MM.1S (cell line): ENCODE results near the gene KIF3C.

Experiments used
- CTCF ChIP-seq: fragments of 300-600 bp; sonication (generic); IDR thresholded peaks from 2 replicates; pipeline ENCODE4 v1.5.1; 2016; ENCODE audit warnings: antibody characterized with exemption, low read length, mixed read lengths
- EZH2 ChIP-seq: fragments of 300-600 bp; sonication (generic); optimal IDR thresholded peaks from 2 replicates; pipeline ENCODE3; 2017; ENCODE audit warnings: low read depth, mild to moderate bottlenecking, antibody characterized with exemption, low read length, mixed read lengths
- EZH2phosphoT487 ChIP-seq: fragments of 300-600 bp; sonication (generic); IDR thresholded peaks from 2 replicates; pipeline ENCODE4 v1.6.1; 2018; ENCODE audit warnings: antibody characterized with exemption, low read length

- TF ChIP-seq CTCF (no peak), EZH2phosphoT487 (no peak), EZH2 (no peak)
Measured at GRCh38 chr2:25920336-25920735, 62.0 kb downstream of the KIF3C start.
